ENCODE measurements around the gene H2AZ2.
A peak's percentile ranks its signal among the peaks of the same experiment; 100 is the strongest.
"Not testable (repeated sequence)": the region's sequence is repeated elsewhere in the genome, so short reads cannot be mapped to it uniquely, and the experiment has no call there.

Gene H2AZ2

DNA sequence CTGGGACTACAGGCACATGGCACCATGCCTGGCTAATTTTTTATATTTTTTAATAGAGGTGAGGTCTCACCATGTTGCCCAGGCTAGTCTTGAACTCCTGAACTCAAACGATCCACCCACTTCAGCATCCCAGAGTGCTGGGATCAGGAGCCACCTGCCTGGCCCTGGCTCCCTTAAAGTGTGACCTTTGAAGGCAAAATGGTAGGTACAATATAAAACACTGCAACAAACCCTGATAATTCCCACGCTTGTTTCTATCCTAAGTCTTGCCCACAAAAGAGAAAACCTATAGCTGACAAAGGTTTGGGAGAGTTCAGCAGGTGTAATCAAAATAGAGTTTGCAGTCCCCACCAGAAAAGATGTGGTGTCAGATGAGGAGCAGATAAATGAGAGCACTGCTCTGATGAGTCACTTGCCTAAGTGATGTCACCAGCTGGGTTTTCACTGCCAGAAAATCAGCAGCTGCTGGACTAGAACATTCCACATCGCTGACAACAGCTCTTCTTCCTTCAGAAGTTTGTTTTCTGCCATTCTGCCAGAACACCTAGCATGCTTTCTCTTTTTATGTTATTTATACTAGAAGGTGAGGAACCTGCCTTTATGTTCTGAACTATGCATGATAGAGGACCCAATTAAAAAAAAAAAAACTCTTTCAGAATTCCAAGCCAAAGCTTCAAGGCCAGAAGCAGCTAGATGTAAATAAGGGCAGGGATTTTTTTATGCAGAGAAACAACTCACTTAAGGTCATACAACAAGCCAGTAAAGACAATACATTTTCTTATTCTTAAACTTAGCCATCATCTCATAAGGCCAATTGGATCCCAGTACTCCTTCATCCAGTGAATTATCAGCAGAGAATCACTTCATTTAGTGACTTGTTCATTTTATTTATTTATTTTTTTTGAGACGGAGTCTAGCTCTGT, 19.4 kb upstream of the H2AZ2 start:
- no peaks in the 10 kb centered on the region for H3K4me1 ChIP-seq (ENCODE audit: control insufficient read depth, insufficient read depth, low read length)
- H3K9me3 ChIP-seq (ENCODE audit: control insufficient read depth, insufficient read depth, low read length): no peaks in the 10 kb centered on the region
- H3K36me3 ChIP-seq (ENCODE audit: control insufficient read depth, insufficient read depth, low read length): no peaks in the 10 kb centered on the region
- H3K4me3 ChIP-seq (ENCODE audit: low read depth, low read length): no peak overlapping the region
- no peaks in the 10 kb centered on the region for H3K27me3 ChIP-seq (ENCODE audit: control insufficient read depth, insufficient read depth, low read length)
- no peak overlapping the region for H3K9ac ChIP-seq (ENCODE audit: low read depth, low read length)

- H3K4me3 ChIP-seq (ENCODE audit: low read depth, low read length); H3K9me3 ChIP-seq (ENCODE audit: control insufficient read depth, insufficient read depth, low read length); H3K36me3 ChIP-seq (ENCODE audit: control insufficient read depth, insufficient read depth, low read length); H3K27me3 ChIP-seq (ENCODE audit: control insufficient read depth, insufficient read depth, low read length); H3K9ac ChIP-seq (ENCODE audit: low read depth, low read length); H3K4me1 ChIP-seq (ENCODE audit: control insufficient read depth, insufficient read depth, low read length): not testable (repeated sequence)
Measured at GRCh38 chr7:44861949-44862348, 14.1 kb upstream of the H2AZ2 start.

GRCh38 chr7:44858161-44858560, 10.3 kb upstream of the H2AZ2 start:
- H3K9me3 ChIP-seq (ENCODE audit: control insufficient read depth, insufficient read depth, low read length): no peaks in the 10 kb centered on the region
- H3K4me3 ChIP-seq (ENCODE audit: low read depth, low read length): no peak overlapping the region
- no peaks in the 10 kb centered on the region for H3K4me1 ChIP-seq (ENCODE audit: control insufficient read depth, insufficient read depth, low read length)
- H3K9ac ChIP-seq (ENCODE audit: low read depth, low read length): no peak overlapping the region
- H3K36me3 ChIP-seq (ENCODE audit: control insufficient read depth, insufficient read depth, low read length): no peaks in the 10 kb centered on the region
- H3K27me3 ChIP-seq (ENCODE audit: control insufficient read depth, insufficient read depth, low read length): no peaks in the 10 kb centered on the region

DNA sequence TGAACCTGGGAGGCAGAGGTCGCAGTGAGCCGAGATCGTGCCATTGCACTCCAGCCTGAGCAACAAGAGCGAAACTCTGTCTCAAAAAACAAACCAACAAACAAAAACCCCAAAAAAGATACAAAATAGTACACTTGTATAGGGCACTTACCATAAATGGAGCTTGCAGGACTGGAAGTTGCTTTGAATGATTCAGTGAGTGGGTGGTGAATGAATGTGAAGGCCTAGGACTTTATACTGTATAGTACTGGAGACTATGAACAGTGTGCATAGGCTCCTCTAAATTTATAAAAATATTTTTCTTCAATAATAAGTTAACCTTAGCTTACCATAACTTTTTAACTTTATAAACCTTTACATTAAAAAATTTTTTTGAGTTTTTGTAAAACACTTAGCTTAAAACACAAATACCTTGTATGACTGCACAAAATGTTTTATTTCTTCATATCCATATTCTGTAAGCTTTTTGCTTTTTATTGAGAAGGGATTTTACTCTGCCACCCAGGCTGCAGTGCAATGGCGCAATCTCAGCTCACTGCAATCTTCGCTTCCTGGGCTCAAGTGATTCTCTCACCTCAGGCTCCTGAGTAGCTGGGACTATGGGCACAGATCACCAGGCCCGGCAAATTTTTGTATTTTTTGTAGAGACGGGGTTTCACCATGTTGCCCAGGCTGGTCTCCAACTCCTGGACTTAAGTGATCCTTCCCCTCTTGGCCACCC, 6.9 kb upstream of the H2AZ2 start:
- no peaks in the 10 kb centered on the region for H3K27me3 ChIP-seq (ENCODE audit: control insufficient read depth, insufficient read depth, low read length)
- H3K36me3 ChIP-seq (ENCODE audit: control insufficient read depth, insufficient read depth, low read length): no peaks in the 10 kb centered on the region
- H3K9me3 ChIP-seq (ENCODE audit: control insufficient read depth, insufficient read depth, low read length): no peaks in the 10 kb centered on the region
- no peak overlapping the region for H3K4me3 ChIP-seq (ENCODE audit: low read depth, low read length)
- no peaks in the 10 kb centered on the region for H3K4me1 ChIP-seq (ENCODE audit: control insufficient read depth, insufficient read depth, low read length)
- no peak overlapping the region for H3K9ac ChIP-seq (ENCODE audit: low read depth, low read length)

DNA sequence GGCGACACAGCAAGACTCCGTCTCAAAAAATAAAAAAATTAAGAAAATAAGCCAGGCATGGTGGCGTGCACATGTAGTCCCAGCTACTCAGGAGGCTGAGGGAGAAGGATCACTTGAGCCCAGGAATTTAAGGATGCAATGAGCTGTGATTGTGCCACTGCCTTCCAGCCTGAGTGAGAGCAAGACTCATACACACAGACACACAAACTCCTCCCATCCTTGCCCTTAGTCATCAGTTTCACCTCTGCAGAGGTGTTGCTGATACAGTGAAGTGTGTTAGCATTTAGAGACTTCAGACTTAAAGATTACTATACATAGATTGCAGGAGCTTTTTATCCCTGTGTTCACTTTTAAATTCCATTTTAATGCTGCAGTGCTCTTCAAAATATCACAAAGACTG, 5.5 kb upstream of the H2AZ2 start:
- Histone ChIP-seq H3K36me3 (ENCODE audit: control insufficient read depth, insufficient read depth, low read length) (no peaks in the 10 kb centered on the region), H3K9me3 (ENCODE audit: control insufficient read depth, insufficient read depth, low read length) (no peaks in the 10 kb centered on the region), H3K4me3 (ENCODE audit: low read depth, low read length) (no peak overlapping the region), H3K4me1 (ENCODE audit: control insufficient read depth, insufficient read depth, low read length) (no peaks in the 10 kb centered on the region), H3K27me3 (ENCODE audit: control insufficient read depth, insufficient read depth, low read length) (no peaks in the 10 kb centered on the region), H3K9ac (ENCODE audit: low read depth, low read length) (no peak overlapping the region)

- H3K4me3 ChIP-seq (ENCODE audit: low read depth, low read length): no peak overlapping the region
- H3K36me3 ChIP-seq (ENCODE audit: control insufficient read depth, insufficient read depth, low read length): no peaks in the 10 kb centered on the region
- no peaks in the 10 kb centered on the region for H3K4me1 ChIP-seq (ENCODE audit: control insufficient read depth, insufficient read depth, low read length)
- no peaks in the 10 kb centered on the region for H3K27me3 ChIP-seq (ENCODE audit: control insufficient read depth, insufficient read depth, low read length)
- H3K9ac ChIP-seq (ENCODE audit: low read depth, low read length): no peak overlapping the region
- no peaks in the 10 kb centered on the region for H3K9me3 ChIP-seq (ENCODE audit: control insufficient read depth, insufficient read depth, low read length)
Measured at GRCh38 chr7:44852590-44852989, 4.7 kb upstream of the H2AZ2 start.

DNA sequence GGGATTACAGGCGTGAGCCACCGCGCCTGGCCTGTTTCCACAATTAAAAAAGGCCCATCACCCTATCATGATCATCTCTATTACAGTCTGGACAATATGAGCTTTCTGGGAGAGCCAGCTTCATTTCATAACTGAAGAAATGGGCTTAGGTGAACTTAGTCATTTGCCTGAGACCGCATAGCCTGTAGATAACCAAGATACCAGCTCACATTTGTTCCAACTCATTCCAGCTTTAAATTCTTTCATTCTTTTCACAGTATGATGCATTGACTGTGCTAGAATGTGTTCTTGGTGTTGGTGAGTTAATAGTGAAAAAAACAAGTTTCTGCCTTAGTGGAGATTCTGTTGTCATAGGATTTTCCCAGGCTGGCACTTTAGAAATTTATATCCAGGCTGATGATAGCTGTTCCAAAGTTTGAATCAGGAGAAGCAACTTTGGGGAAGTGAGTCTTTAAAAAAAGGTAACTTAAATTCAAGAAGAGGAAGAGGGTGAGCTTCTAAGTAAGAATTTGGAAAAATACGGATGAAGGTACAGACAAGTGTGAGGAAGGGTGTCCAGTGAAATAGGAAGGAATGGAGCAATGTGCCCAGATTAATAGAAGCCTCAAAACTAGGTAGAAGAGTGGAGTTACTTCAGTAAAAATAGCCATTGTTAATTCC, 2.1 kb upstream of the H2AZ2 start:
- no peaks in the 10 kb centered on the region for H3K27me3 ChIP-seq (ENCODE audit: control insufficient read depth, insufficient read depth, low read length)
- H3K36me3 ChIP-seq (ENCODE audit: control insufficient read depth, insufficient read depth, low read length): no peaks in the 10 kb centered on the region
- H3K4me3 ChIP-seq (ENCODE audit: low read depth, low read length): no peak overlapping the region
- H3K9me3 ChIP-seq (ENCODE audit: control insufficient read depth, insufficient read depth, low read length): no peaks in the 10 kb centered on the region
- no peaks in the 10 kb centered on the region for H3K4me1 ChIP-seq (ENCODE audit: control insufficient read depth, insufficient read depth, low read length)
- H3K9ac ChIP-seq (ENCODE audit: low read depth, low read length): no peak overlapping the region

DNA sequence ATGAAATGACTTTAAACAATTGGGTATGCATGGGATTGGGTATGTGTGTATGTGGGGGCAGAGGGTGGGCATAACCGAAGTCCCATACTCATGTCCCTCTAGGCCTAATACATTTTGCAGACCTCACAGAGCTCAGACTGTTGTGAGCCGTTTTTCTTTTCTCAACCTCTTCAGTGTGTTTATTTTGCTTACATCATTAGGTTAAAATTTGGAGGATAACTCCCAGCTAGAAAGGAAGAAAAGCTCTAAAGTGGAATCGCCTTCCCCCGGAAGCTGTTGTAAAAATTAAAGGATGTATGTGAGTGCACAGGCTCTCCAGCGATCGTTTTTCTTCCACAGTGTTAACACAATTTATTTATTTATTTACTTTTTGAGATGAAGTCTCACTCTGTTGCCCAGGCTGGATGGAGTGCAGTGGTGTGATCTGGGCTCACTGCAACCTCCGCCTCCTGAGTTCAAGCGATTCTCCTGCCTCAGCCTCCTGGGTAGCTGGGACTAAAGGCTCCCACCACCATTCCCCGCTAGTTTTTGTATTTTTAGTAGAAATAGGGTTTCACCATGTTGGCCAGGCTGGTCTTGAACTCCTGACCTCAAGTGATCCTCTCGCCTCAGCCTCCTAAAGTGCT, 1.5 kb upstream of the H2AZ2 start:
- H3K4me3 ChIP-seq (ENCODE audit: low read depth, low read length): peak overlapping the region; percentile 91

DNA sequence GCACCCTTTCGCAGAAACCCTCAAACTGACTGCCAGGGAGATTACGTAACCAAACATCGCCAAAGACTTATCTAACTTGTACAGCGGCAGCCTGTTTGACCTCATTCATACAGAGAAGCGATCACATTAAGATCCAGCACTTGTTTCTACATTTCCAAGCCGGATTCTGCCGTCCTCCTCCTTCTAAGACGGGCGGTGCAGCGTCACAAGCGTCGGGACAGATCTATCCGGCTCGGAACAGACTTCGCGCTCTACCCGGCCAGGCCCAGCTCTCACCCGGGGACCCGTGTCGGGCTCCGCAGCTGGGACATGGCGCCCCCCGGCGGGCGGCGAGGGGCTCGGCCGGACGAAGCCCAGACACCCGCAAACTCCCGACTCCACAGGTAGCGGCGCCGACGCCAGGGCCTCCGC, 373 bp downstream of the H2AZ2 start:
- peak overlapping the region; percentile 68 for H3K9ac ChIP-seq (ENCODE audit: low read depth, low read length)
- H3K27me3 ChIP-seq (ENCODE audit: control insufficient read depth, insufficient read depth, low read length): no peaks in the 10 kb centered on the region
- peak overlapping the region; percentile 90 for H3K4me3 ChIP-seq (ENCODE audit: low read depth, low read length)
- H3K4me1 ChIP-seq (ENCODE audit: control insufficient read depth, insufficient read depth, low read length): no peaks in the 10 kb centered on the region
- H3K36me3 ChIP-seq (ENCODE audit: control insufficient read depth, insufficient read depth, low read length): no peaks in the 10 kb centered on the region
- H3K9me3 ChIP-seq (ENCODE audit: control insufficient read depth, insufficient read depth, low read length): no peaks in the 10 kb centered on the region

More for the DNA sequence above, 1.5 kb upstream of the H2AZ2 start:
- H3K27me3 ChIP-seq (ENCODE audit: control insufficient read depth, insufficient read depth, low read length): no peaks in the 10 kb centered on the region
- no peaks in the 10 kb centered on the region for H3K4me1 ChIP-seq (ENCODE audit: control insufficient read depth, insufficient read depth, low read length)
- H3K9me3 ChIP-seq (ENCODE audit: control insufficient read depth, insufficient read depth, low read length): no peaks in the 10 kb centered on the region
- no peaks in the 10 kb centered on the region for H3K36me3 ChIP-seq (ENCODE audit: control insufficient read depth, insufficient read depth, low read length)
- peak overlapping the region; percentile 77 for H3K9ac ChIP-seq (ENCODE audit: low read depth, low read length)

DNA sequence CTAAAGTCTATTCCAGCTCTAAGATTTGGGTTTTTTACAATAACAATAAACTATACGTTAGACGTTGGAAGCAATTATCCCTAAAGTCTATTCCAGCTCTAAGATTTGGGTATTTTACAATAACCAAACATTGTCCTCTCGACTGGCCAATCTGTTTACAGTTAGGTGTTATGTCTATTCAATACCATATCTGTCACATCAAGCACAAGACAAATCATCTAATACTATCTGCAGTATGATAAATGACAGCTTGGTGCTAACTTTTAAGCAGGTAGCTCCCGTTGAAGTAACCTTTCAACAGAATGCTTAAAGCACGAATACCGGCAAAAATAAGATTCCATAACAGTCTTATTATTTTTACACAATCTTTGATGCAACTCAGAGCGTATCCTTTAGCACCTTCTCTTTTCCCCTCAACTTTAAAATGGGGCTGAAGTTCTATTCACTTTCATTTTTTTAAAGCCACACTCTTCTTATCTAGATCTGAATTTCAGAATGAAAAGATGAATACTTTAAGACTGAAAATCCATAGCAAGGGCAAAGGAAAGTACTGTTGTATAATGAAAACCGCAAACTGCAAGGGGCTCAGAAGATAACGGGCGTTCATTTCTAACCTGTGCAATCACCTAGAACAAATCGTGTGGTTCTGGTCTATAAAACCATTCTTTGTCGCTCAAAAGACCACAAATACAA, 925 bp downstream of the H2AZ2 start:
- no peaks in the 10 kb centered on the region for H3K9me3 ChIP-seq (ENCODE audit: control insufficient read depth, insufficient read depth, low read length)
- no peaks in the 10 kb centered on the region for H3K27me3 ChIP-seq (ENCODE audit: control insufficient read depth, insufficient read depth, low read length)
- no peaks in the 10 kb centered on the region for H3K4me1 ChIP-seq (ENCODE audit: control insufficient read depth, insufficient read depth, low read length)
- H3K36me3 ChIP-seq (ENCODE audit: control insufficient read depth, insufficient read depth, low read length): no peaks in the 10 kb centered on the region
- peak overlapping the region; percentile 90 for H3K4me3 ChIP-seq (ENCODE audit: low read depth, low read length)
- H3K9ac ChIP-seq (ENCODE audit: low read depth, low read length): peak overlapping the region; percentile 68

GRCh38 chr7:44846390-44846789, 1.5 kb downstream of the H2AZ2 start:
- not testable (repeated sequence) for H3K36me3 ChIP-seq (ENCODE audit: control insufficient read depth, insufficient read depth, low read length); H3K4me1 ChIP-seq (ENCODE audit: control insufficient read depth, insufficient read depth, low read length); H3K27me3 ChIP-seq (ENCODE audit: control insufficient read depth, insufficient read depth, low read length); H3K9me3 ChIP-seq (ENCODE audit: control insufficient read depth, insufficient read depth, low read length); H3K9ac ChIP-seq (ENCODE audit: low read depth, low read length)
- H3K4me3 ChIP-seq (ENCODE audit: low read depth, low read length): peak overlapping the region; percentile 90

Data from iPS-15b (cell line).